C4-2B (cell line): ENCODE measurements around the gene IZUMO4.

Experiments used
- H3K27ac ChIP-seq: fragments of 450-650 bp; 2 replicates; pipeline ENCODE4 v1.5.1; 2017
- CTCF ChIP-seq: fragments of 450-650 bp; conservative IDR thresholded peaks from 2 replicates; pipeline ENCODE4 v1.5.1; 2017; ENCODE audit warnings: mild to moderate bottlenecking
- ZFX ChIP-seq: fragments of 450-650 bp; IDR thresholded peaks from 2 replicates; pipeline ENCODE4 v1.6.1; 2017

Gene IZUMO4

GRCh38 chr19:2096480-2097202 lies at the start of gene IZUMO4:
IZUMO4 (plus strand) TSS chr19:2096915; CDS start chr19:2096946, 31 bp downstream.
- peak within 1 kb of the TSS; percentile 76 for H3K27ac ChIP-seq
- TF ChIP-seq ZFX = no peak
- no peak for TF ChIP-seq CTCF

- no peak for TF ChIP-seq ZFX
- TF ChIP-seq CTCF = no peak
- peak overlapping the region; percentile 95 for H3K27ac ChIP-seq
Measured at GRCh38 chr19:2047076-2047448, 49.7 kb upstream of the IZUMO4 start.

- peak overlapping the region; percentile 95 for H3K27ac ChIP-seq
Measured at GRCh38 chr19:2047449-2048103, 49.1 kb upstream of the IZUMO4 start.

GRCh38 chr19:2048104-2048958 lies 48.4 kb upstream of the IZUMO4 start:
- TF ChIP-seq ZFX = no peak
- no peak for TF ChIP-seq CTCF
- H3K27ac ChIP-seq = peak overlapping the region; percentile 95

More at GRCh38 chr19:2047449-2048103, 49.1 kb upstream of the IZUMO4 start:
- TF ChIP-seq CTCF (no peak), ZFX (no peak)

GRCh38 chr19:2048959-2049740 lies 47.6 kb upstream of the IZUMO4 start:
- H3K27ac ChIP-seq = peak overlapping the region; percentile 95

More at GRCh38 chr19:2048959-2049740, 47.6 kb upstream of the IZUMO4 start:
- TF ChIP-seq ZFX = no peak
- TF ChIP-seq CTCF = no peak
